DOHH2 (cell line): ENCODE results near the gene KIAA0586.

Source experiments
- H3F3A ChIP-seq: fragments of 200-600 bp; sonication (generic), shearing (Covaris generic); 2 replicates; pipeline ENCODE4 v1.6.0; 2016; ENCODE audit warnings: antibody characterized with exemption, mild to moderate bottlenecking; ENCODE audit not compliant: control insufficient read depth, insufficient read depth
- H3K27ac ChIP-seq: fragments of 200-600 bp; sonication (generic); 2 replicates; pipeline ENCODE4 v1.5.1; 2014; ENCODE audit warnings: low read depth, mild to moderate bottlenecking, low read length, moderate library complexity
- H3K27me3 ChIP-seq: fragments of 200-600 bp; sonication (generic); 2 replicates; pipeline ENCODE4 v1.6.1; 2014; ENCODE audit warnings: mild to moderate bottlenecking, low read length, mixed read lengths; ENCODE audit not compliant: control insufficient read depth
- H3K36me3 ChIP-seq: fragments of 200-600 bp; sonication (generic); 2 replicates; pipeline ENCODE4 v1.6.1; 2014; ENCODE audit warnings: mild to moderate bottlenecking, low read length, moderate library complexity, mixed read lengths; ENCODE audit not compliant: control insufficient read depth
- H3K4me1 ChIP-seq: fragments of 200-600 bp; sonication (generic); 2 replicates; pipeline ENCODE4 v1.6.1; 2014; ENCODE audit warnings: mild to moderate bottlenecking, low read length, mixed read lengths; ENCODE audit not compliant: control insufficient read depth
- H3K4me2 ChIP-seq: fragments of 200-600 bp; sonication (generic); 2 replicates; pipeline ENCODE4 v1.6.0; 2014; ENCODE audit warnings: mild to moderate bottlenecking, low read length, moderate library complexity
- H3K4me3 ChIP-seq: fragments of 200-600 bp; sonication (generic); 2 replicates; pipeline ENCODE4 v1.5.1; 2014; ENCODE audit warnings: mild to moderate bottlenecking, low read length, mixed read lengths
- H3K79me2 ChIP-seq: fragments of 200-600 bp; sonication (generic); 2 replicates; pipeline ENCODE4 v1.6.1; 2014; ENCODE audit warnings: mild to moderate bottlenecking, low read length, mixed read lengths; ENCODE audit not compliant: control insufficient read depth
- H3K9me2 ChIP-seq: fragments of 200-600 bp; sonication (generic); replicated peaks from 2 replicates; pipeline ENCODE4 v1.6.1; 2014; ENCODE audit warnings: mild to moderate bottlenecking, low read length, mixed read lengths; ENCODE audit not compliant: control insufficient read depth
- H3K9me3 ChIP-seq: fragments of 200-600 bp; sonication (generic); 2 replicates; pipeline ENCODE4 v1.6.1; 2014; ENCODE audit warnings: antibody characterized with exemption, low read length, mixed read lengths; ENCODE audit not compliant: control insufficient read depth, insufficient read depth
- H4K20me1 ChIP-seq: fragments of 200-600 bp; sonication (generic); 2 replicates; pipeline ENCODE4 v1.6.0; 2014; ENCODE audit warnings: low read depth, mild to moderate bottlenecking, antibody characterized with exemption, low read length, moderate library complexity; ENCODE audit not compliant: control insufficient read depth, insufficient read depth
- EZH2phosphoT487 ChIP-seq: fragments of 200-600 bp; sonication (generic); IDR thresholded peaks from 2 replicates; pipeline ENCODE4 v1.6.1; 2017; ENCODE audit warnings: borderline replicate concordance, mild to moderate bottlenecking, antibody characterized with exemption, low read length, moderate library complexity, mixed read lengths
- TF ChIP-seq, protein P1 (sequence below): fragments of 200-600 bp; sonication (generic); IDR thresholded peaks from one replicate; pipeline ENCODE4 v1.5.1; 2014; ENCODE audit warnings: antibody characterized with exemption, mild to moderate bottlenecking, low read depth, low read length; ENCODE audit not compliant: poor library complexity, severe bottlenecking

The KIAA0586 gene

DNA sequence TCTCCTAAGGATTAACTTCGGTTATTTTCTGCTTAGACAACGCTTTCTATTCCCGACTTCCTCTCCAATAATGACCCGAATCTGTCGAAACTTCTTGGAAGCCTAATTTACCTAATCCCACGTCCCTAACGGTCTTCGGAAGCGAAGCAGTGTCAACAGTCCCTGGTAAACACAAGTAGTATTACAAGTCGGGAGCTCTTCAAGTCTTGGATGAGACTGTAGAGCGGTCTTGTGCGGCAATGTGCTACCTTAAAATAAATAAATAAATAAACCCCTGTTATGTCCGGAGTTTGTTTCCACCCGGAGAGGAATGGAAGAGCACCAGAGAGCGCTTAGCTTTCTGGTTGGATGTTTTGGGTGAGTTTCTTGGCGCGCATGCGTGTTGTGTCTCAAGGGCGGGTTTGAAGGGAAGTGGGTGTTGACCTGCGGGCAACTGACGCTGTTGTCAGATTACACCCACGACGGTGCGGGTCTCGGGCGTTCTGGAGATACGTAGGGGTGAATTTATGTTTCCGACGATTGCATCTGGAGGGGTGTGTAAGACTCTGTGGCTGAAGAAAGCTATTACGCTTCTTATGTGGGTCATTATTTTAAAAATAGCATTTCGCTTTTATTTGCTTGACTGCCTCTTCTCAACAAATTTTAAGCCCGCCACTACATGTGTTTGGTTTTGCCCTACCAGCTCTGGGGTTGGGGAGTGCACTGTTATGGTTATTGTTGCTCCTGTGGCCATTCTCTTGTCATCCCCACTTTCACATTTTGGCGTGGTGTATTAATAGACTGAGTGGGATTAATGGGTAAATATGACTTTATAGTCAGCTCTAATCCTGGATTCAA, at the start of gene KIAA0586, which contains the start of gene TIMM9:
Gene KIAA0586 (plus strand): TSS at position 439 of the 837 bp plus-strand sequence. CDS start 546 bp downstream, outside the sequence.
Gene TIMM9 (minus strand): TSS at position 251 of the 837 bp plus-strand sequence. CDS start 15,586 bp downstream, outside the sequence.
- H3K27me3 ChIP-seq: no peaks in the 10 kb centered on the region
- TF ChIP-seq, protein P1, sequence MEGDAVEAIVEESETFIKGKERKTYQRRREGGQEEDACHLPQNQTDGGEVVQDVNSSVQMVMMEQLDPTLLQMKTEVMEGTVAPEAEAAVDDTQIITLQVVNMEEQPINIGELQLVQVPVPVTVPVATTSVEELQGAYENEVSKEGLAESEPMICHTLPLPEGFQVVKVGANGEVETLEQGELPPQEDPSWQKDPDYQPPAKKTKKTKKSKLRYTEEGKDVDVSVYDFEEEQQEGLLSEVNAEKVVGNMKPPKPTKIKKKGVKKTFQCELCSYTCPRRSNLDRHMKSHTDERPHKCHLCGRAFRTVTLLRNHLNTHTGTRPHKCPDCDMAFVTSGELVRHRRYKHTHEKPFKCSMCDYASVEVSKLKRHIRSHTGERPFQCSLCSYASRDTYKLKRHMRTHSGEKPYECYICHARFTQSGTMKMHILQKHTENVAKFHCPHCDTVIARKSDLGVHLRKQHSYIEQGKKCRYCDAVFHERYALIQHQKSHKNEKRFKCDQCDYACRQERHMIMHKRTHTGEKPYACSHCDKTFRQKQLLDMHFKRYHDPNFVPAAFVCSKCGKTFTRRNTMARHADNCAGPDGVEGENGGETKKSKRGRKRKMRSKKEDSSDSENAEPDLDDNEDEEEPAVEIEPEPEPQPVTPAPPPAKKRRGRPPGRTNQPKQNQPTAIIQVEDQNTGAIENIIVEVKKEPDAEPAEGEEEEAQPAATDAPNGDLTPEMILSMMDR: no peak
- TF ChIP-seq EZH2phosphoT487: no peak
- H4K20me1 ChIP-seq: no peaks in the 10 kb centered on the region
- peak within 1 kb of the TSS; percentile 87 for H3K4me2 ChIP-seq
- peaks cover 72% of the 10 kb centered on the region for H3K79me2 ChIP-seq
- peaks cover 57% of the 10 kb centered on the region for H3K36me3 ChIP-seq
- H3K4me3 ChIP-seq: peak within 1 kb of the TSS; percentile 76
- peak within 1 kb of the TSS; percentile 96 for H3K27ac ChIP-seq
- H3K9me3 ChIP-seq: no peaks in the 10 kb centered on the region
- no peaks in the 10 kb centered on the region for H3K9me2 ChIP-seq
- H3F3A ChIP-seq: peaks cover 7% of the 10 kb centered on the region
- peaks cover 36% of the 10 kb centered on the region for H3K4me1 ChIP-seq

DNA sequence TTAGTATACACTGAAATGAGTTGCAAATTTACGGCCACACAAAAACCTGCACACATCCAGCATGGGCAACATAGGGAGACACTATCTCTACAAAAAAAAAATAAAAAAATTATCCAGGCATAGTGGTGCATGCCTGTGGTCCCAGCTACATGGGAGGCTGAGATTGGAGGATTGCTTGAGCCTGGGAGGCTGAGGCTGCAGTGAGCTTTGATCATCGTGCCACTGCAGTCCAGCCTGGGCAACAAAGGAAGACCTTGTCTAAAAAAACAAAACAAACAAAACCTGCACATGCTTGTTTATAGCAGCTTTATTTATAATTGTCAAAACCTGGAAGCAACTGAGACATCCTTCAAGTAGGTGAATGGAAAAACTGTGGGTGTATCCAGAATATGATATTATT, 36.7 kb upstream of the KIAA0586 start:
- Histone ChIP-seq H3K27me3 (no peaks in the 10 kb centered on the region), H3K27ac (no peak overlapping the region), H3K79me2 (no peaks in the 10 kb centered on the region), H3K4me2 (no peak overlapping the region), H3K4me3 (no peak overlapping the region), H3K9me2 (no peaks in the 10 kb centered on the region), H3K4me1 (peaks cover 8% of the 10 kb centered on the region), H4K20me1 (no peaks in the 10 kb centered on the region), H3K36me3 (no peaks in the 10 kb centered on the region), H3F3A (peaks cover 6% of the 10 kb centered on the region), H3K9me3 (no peaks in the 10 kb centered on the region)
- TF ChIP-seq, protein P1: no peak
- no peak for TF ChIP-seq EZH2phosphoT487

DNA sequence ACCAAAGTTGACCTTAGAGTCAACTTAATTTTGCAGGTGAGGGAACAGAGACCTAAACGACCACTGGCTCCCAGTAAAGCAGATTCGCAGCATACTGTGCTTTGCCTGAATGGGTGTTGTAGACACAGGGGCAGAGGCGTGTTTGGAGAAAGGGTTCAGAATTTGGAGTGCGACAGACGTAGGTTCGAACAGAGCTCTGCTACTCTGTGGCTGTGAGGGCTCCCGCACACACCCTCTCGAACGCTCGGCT, 32.0 kb upstream of the KIAA0586 start:
- Histone ChIP-seq H3K79me2 (no peaks in the 10 kb centered on the region), H3K4me1 (peaks cover 15% of the 10 kb centered on the region), H3F3A (0 out of 2 replicates have a peak, but pooled peaks cover 9% of the 10 kb centered on the region), H3K4me3 (peak overlapping the region; percentile 75), H3K9me3 (no peaks in the 10 kb centered on the region), H4K20me1 (no peaks in the 10 kb centered on the region), H3K36me3 (no peaks in the 10 kb centered on the region), H3K9me2 (no peaks in the 10 kb centered on the region), H3K27me3 (no peaks in the 10 kb centered on the region), H3K27ac (no peak overlapping the region), H3K4me2 (peak overlapping the region; percentile 75)
- TF ChIP-seq, protein P1: no peak
- no peak for TF ChIP-seq EZH2phosphoT487
